HG03060 (cell line): ENCODE results near the gene MORF4L1.
"Not testable (repeated sequence)": the region's sequence is repeated elsewhere in the genome, so short reads cannot be mapped to it uniquely, and the experiment has no call there.

Source experiments
- ATAC-seq: cut with Tn5 transposase; IDR thresholded peaks from one replicate; pipeline ENCODE4 v1.9.1; 2021; ENCODE audit warnings: low read depth, moderate number of reproducible peaks; ENCODE audit not compliant: unreplicated experiment

MORF4L1 gene

DNA sequence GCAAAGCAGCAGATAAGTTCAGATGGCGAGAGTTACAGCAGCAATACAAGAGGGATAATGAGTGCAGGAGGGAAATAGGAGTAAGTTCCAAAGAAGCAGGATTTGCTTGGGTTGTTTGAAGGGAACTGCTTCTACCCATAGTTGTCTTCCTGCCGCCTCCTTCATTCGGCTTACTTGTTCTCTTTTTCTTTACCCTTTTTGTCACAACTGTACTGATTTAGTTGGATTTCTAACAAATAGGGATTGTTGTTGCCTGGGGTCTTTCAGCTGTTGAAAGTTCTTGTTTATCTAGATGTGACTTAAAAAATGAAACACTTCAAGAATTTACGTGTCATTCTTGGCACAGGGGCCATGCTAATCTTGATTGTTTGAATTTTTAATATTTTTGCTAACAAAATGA is 25.9 kb downstream of the MORF4L1 start:
- no peak for ATAC-seq

DNA sequence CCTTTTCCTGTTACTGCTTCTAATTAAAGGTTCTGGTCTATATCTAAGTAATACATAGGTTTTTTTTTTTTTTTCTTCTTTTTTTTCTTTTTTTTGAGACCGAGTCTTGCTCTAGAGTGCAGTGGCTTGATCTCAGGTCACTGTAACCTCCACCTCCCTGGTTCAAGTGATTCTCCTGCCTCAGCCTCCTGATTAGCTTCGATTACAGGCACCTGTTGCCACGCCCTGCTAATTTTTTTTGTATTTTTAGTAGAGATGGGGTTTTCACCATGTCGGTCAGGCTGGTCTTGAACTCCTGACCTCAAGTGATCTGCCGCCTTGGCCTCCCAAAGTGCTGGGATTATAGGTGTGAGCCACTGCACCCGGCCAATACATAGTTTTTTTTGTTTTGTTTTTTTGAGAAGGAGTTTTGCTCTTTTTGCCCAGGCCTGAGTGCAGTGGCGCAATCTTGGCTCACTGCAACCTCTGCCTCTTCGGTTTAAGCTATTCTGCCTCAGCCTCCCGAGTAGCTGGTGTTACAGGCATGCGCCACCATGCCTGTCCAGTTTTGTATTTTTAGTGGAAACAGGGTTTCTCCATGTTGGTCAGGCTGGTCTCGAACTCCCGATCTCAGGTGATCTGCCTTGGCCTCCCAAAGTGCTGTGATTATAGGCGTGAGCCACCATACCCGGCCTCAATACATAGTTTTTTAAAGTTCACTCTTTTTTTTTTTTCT is 28.3 kb downstream of the MORF4L1 start:
- ATAC-seq = not testable (repeated sequence)

DNA sequence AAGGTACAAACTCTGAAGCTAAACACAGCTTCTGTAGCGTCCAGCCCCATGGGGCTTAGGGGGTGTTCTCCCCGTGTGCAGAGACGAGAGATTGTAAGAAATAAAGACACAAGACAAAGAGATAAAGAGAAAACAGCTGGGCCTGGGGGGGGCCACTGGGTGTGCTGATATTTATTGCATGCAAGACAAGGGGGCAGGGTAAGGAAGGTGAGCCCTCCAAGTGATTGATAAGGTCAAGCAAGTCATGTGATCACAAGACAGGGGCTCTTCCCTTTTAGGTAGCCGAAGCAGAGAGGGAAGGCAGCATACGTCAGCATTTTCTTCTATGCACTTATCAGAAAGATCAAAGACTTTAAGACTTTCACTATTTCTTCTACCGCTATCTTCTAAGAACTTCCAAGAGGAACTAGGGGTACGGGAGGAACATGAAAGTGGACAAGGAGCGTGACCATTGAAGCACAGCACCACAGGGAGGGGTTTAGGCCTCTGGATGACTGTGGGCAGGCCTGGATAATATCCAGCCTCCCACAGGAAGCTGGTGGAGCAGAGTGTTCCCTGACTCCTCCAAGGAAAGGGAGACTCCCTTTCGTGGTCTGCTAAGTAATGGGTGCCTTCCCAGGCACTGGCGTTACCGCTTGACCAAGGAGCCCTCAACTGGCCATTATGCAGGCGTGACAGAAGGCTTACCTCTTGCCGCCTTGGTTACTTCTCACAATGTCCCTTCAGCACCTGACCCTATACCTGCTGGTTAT is 29.8 kb downstream of the MORF4L1 start:
- not testable (repeated sequence) for ATAC-seq

DNA sequence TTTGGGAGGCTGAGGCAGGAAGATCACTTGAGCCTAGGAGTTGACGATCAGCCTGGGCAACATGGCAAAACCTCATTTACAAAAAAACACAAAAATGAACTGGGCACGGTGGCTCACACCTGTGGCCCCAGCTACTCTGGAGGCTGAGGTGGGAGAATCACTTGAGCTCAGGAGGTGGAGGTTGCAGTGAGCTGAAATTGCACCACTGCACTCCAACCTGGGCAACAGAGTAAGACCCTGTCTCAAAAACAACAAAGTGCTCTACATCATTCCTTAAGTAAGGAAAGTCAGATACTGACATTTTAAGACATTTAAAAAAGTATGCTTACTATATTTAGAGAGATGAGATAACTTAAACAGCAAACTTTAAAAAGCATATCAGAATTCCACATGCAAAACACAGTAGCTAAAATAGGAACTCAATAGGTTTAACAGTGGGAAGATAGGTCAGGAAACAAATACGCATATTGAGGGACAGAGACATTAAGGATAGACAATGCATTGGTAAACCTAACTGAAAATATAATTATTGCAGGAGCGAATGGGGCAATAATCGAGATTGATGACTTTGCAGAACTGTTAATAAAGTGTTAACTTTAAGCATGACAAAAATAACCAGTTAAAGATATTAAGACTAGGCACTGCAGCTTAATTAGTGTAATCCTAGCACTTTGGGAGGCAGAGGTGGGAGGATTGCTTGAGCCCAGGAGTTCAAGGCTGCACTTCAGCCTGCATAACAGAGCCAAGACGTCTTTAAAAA is 32.1 kb downstream of the MORF4L1 start:
- ATAC-seq = no peak

DNA sequence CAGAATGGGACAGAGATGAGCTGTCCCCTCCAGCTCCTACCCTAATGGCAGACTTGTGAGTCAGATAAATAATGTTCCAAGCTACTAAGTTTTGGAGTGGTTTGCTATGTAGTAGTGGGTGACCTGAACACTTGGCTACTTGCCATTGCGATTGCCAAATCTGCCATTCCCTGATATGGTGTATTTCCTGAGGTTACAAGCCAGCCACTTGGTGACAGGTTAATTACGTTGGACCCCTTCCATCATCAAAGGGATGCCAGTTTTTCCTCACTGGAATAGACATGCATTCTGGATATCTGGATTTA is 33.6 kb downstream of the MORF4L1 start:
- no peak for ATAC-seq

DNA sequence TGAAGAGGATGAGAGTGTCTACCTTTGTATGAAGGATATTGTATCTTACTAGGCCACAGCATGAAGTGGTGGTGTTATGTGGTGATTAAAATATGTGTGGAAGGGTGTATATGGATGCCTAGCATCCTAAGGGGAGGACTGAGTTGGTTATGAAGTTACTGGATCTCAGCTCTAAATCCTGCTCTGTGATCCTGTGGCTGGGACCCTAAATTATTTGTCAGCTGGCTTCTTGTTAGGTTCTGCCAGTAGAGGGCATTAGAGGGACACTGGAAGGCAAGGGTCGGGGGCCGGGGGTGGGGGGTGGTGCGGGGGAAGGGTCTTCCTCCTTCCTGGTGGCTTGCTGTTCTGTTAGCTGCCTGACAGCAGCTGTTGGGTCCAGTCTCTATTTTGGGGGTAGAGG is 34.9 kb downstream of the MORF4L1 start:
- no peak for ATAC-seq

DNA sequence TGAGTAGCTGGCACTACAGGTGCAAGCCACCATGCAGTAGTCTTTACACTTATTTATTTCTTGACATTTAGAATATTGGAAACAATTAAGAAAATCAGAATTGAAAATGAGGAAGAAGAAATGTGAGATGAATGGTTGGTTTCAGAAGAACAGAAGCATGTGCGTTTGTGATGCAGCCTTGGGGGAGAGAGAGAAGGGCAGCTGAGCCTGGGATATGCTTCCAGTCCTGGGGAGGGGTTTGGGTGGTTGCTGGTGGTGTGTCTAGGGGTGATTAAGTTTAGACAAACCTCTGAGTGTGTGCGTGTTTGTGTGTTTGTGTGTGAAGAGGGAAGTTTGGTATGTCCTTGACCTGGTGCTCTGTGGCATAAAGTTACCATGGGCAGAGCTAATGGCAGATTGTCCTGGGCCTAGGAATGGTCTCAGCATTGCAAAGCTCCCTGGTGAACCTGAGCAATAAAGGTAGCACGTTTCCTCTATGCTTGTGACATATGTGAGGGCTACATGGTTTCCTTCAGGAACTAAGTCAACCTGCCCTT is 36.5 kb downstream of the MORF4L1 start:
- ATAC-seq = no peak

DNA sequence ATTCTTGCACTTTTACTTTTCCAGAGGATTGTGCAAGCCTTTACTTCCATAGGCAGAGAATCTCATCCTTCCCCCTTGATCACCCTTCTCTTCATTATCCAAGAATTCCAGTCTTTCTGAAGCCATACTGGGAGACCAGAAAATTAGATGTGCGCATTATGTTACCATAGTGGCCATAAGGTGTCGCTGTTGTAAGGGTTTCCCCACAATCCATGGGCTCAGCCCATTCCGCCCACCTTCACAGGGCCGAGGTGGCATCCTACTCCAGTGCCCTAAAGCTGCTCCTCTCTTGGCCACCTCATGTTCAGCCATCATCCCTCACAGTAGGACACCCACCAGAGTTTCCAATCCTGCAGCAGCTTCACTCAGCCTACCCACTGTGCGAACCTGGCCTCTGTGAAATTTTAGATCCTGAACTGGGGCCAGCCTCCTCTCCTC is 37.1 kb downstream of the MORF4L1 start:
- no peak for ATAC-seq

DNA sequence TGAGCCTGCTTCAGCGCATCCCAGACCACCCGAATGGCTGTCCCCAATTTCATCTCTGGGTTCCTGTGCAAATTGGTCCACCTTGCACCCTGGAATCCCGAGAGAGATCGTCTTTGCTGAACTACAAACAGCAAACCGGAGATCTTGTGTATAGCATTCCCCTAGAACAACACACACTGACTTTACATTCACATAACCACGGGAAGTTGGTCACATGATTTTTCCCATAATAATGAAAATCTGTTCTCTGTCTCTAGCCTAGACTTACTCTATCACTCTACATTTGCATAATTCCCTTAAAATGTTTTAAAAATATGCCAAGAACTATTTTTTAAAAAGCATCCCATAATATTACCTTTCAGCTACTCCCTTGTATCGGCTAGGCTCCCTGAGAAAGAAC is 37.6 kb downstream of the MORF4L1 start:
- no peak for ATAC-seq

DNA sequence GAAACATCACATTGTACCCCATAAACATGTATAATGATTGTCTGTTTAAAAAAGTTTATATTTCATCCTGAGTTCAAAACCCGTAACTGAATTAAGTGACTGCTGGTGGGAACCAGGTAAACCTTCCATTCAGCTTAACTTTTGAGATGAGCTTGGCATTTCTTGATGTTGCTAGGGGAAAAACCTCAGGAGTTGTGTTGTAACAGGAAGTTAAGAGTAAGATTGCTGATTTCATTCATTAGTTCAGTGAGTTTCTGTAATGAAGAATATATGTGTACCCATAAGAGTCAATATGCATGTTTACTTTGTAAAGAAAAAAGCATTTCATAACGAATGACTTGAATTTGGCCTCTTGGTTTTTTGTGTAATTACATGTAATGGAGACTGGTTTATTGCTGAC is 39.6 kb downstream of the MORF4L1 start:
- ATAC-seq = no peak

DNA sequence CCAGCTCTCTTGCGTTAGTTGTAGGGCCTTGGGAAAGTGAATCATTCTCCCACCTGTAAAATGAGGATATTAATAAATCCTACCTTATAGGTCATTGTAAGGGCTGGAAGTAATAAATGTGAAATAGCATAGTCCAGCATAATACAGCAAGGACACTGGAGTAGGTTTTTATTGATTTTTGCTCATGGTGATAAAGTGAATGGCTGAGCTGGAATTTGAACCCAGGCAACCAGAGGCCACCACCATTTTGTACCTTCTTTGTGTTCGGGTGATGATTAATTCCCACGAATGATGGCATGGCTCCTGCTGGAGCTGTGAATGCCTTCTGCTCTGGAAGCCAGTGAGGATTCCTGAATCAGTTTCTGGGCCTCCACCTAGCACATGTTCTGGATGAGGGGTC is 40.3 kb downstream of the MORF4L1 start:
- no peak for ATAC-seq

DNA sequence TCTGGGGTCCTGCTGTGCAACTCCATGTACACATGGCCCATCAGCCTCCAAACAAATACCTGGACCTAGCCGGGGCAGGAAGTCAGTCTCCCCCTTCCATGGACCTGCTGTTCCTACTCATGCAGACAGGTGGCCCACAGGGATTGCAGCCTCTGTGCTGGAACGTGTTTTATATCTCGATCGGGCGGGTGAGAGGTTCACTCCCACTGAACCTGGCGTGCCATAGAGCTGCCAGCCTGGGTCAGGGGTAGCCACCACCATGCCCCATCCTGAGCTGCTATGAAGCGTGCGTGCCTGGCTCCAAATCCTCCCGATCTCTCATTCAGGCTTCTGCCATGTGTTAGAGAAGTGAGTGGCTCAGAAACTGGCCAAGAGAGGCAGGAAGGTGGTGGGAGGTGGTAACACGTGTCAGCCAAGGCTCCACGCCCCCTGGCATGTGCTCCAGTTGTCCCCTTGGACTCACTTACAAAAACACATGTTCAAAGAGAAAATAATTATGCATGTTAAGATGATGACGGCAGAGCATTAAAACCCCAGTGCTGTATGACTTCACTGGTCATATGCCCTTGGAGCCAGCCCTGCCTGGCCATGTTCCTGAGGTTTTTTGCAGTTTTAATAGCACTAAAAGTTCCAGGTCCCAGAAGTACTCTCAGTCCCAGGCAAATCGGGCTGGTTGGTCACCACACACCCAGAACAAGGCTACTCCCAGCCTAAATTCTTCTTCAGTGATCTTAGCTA is 41.5 kb downstream of the MORF4L1 start:
- ATAC-seq = no peak

DNA sequence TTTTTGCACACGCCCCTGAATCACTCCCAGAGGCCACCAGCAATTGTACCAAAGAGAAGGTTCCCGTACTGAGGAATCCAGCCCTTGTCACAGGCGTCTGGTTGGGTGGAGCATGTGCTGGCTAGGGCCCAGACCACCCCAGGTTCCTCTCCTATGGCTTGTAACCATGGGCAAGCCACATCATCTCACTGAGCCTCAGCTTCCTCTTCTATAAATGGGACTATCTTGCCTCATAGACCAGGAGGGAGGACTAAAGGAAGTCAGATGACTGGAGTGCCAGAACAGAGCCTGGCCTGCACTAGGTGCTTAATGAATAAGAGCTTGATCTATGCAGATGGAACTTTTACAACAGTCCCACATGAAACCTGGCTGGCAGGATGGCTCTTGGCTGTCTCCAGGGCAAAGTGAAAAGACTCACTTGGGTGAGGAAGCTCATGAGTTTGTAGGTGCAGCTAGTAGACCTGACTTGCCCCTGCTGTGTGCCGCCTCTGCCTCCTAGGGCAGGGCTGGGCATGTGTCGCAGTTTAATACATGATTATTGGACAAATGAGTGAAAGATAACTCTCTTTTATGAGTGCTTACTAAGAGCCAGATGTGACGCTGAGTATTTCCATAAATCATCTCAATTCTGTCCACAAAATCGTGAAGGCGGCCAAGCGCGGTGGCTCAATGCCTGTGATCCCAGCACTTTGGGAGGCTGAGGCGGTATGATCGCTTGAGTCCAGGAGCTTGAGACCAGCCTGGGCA is 42.8 kb downstream of the MORF4L1 start:
- ATAC-seq = no peak

DNA sequence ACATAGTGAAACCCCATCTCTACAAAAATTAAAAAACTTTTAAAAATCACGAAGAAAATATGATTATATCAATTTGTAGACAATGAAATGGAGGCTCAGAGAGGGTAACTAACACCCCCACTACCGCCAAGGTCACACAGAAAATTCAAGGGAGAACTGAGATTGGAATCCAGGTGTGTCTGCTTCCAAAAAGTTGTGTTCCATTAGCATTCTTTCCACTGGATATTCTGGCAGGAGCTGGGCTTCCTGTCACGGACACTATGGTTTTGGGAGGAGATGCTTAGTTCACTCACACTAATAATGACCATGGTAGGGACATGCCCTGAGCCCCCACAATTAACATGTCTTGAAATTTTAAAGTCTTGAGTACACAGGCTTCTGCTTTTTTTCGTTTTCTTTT is 43.4 kb downstream of the MORF4L1 start:
- no peak for ATAC-seq

DNA sequence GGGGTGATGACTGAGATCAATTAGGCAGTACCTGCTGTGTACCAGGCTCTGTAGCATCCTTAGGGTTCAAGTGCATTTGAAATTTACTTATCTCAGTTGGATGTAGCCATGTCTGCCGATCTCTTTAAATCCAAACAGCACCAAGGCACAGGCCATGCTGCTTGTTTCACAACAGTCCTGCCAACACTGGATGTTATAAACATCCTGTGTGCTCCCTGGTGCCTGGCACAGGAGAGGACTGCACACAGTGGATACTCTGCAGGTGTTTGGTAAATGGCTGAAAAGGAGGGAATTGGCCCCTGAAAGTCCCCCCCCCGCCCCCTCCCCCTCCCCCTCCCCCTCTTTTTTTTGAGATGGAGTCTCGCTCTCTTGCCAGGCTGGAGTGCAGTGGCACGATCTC is 45.2 kb downstream of the MORF4L1 start:
- no peak for ATAC-seq

DNA sequence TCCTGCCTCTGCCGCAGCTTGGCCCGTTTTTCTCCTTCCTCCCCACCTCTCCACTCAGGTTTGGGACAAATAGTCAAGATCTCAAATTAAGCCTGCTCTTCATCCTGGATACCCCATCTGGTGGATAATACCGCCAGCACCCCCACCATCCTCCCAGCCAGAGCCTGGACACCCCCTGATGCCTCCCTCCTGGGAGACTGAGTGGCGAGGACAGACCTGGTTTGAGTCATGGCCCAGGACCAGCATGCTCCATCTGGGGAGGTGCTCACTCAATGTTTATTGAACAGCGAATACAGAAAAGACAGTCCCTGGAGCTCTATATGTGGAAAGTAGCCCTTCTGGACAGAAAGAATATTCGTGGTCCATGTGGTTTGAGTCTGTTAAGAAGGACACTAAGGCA is 48.8 kb downstream of the MORF4L1 start:
- no peak for ATAC-seq

DNA sequence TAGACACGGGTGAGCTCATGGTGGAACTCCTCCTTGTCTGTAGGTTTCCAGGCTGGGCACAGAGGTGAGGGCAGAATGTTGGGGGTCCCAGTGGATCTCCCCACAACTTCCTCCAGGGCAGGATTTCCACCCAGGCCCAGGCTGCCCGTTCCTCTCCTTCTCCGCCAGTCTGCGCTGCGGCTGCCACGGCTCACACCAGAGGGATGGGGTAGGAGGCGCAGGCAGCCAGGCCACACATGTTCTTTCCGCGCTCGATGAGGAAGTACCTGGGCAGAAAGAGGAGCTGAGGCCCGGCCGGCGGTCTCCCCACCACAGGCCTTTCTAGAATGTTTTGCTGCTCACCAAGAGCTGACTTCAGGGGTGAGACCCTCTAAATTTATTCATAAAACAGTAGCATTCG is 49.2 kb downstream of the MORF4L1 start:
- no peak for ATAC-seq

DNA sequence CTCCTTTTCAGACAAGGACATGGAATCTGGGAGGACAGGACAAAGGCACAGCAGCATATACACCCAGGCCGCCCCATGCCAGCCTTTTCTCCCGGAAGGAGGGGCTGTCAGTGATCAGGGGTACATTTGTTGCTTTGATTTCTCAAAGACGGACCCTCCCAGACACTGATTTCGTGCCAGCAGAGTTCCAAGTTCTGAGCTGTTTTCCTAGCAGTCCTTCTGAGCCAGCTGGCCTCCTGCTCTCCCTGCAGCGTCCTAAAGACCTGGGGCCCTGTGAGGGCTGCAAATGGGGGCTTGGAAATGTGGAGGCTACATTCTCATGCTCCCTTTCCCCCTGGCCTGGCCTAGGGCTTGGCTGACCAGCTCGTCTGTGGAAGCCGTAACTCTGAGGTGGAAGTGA is 49.8 kb downstream of the MORF4L1 start:
- ATAC-seq = no peak

DNA sequence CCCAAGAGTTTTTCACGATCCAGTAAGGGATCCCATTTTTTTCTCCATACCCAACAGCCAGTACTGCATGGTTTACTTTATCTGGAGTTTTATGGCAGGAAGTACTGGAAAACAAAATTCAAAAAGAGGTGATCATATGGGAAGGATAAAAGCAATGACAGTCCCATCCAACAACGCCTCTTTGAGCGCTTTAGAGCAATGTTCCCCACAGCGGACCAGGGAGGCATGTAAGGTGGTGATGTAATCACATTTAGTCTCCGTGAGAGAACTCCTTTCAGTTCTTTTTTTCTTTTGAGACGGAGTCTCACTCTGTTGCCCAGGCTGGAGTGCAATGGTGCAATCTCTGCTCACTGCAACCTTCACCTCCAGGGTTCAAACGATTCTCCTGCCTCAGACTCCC is 50.3 kb downstream of the MORF4L1 start:
- no peak for ATAC-seq
